ENCODE data around the gene GPR171. TPM values are rescaled to one million over a fixed set of nuclear protein-coding genes. Genes with fewer than 3 reads are reported as not detected.

Gene GPR171
- total RNA-seq, 1 donor from 2014 or later: not detected

GRCh38 chr3:151154566-151154965 is 48.5 kb downstream of the GPR171 start:
- Histone ChIP-seq H3K4me3 (ENCODE audit: insufficient read depth, low read depth, low read length) (no peak overlapping the region), H3K4me1 (ENCODE audit: insufficient read depth, low read length) (no peaks in the 10 kb centered on the region), H3K79me2 (ENCODE audit: insufficient read depth, low read length) (no peaks in the 10 kb centered on the region), H3K9me3 (ENCODE audit: insufficient read depth, low read depth, low read length) (no peaks in the 10 kb centered on the region), H3K9ac (ENCODE audit: low read length) (no peak overlapping the region), H3K4me2 (ENCODE audit: low read length) (no peak overlapping the region), H4K20me1 (ENCODE audit: insufficient read depth, low read length) (no peaks in the 10 kb centered on the region), H3K36me3 (ENCODE audit: insufficient read depth, low read length) (no peaks in the 10 kb centered on the region), H2AFZ (ENCODE audit: low read depth, low read length) (no peak overlapping the region), H3K27ac (ENCODE audit: low read depth, low read length) (no peak overlapping the region), H3K27me3 (ENCODE audit: insufficient read depth, low read length) (no peaks in the 10 kb centered on the region)
- Mint-ChIP-seq H3K4me1 (ENCODE audit: low read depth, unreplicated experiment) (peaks cover 5% of the 10 kb centered on the region), H3K27ac (ENCODE audit: unreplicated experiment) (no peak overlapping the region), H3K27me3 (ENCODE audit: low read depth, unreplicated experiment) (no peaks in the 10 kb centered on the region), H3K36me3 (ENCODE audit: low read depth, unreplicated experiment) (no peaks in the 10 kb centered on the region), H3K9me3 (ENCODE audit: unreplicated experiment) (no peaks in the 10 kb centered on the region), H3K4me3 (ENCODE audit: unreplicated experiment) (no peak overlapping the region)
- TF ChIP-seq CTCF (IDR thresholded peaks at IDR 0.05; ENCODE audit: insufficient read depth, low read depth, low read length) (no peak), EZH2 (IDR thresholded peaks at IDR 0.05; ENCODE audit: insufficient read depth, low read length) (no peak)
- FAIRE-seq (no peak), DNase-seq (ENCODE audit: low read depth) (no peak)

- no peaks in the 10 kb centered on the region for H3K36me3 Mint-ChIP-seq (ENCODE audit: low read depth, unreplicated experiment)
- no peak overlapping the region for H3K9ac ChIP-seq (ENCODE audit: low read length)
- H3K4me2 ChIP-seq (ENCODE audit: low read length): no peak overlapping the region
- TF ChIP-seq EZH2 (IDR thresholded peaks at IDR 0.05; ENCODE audit: insufficient read depth, low read length): no peak
- no peak for TF ChIP-seq CTCF (IDR thresholded peaks at IDR 0.05; ENCODE audit: insufficient read depth, low read depth, low read length)
- no peaks in the 10 kb centered on the region for H3K9me3 ChIP-seq (ENCODE audit: insufficient read depth, low read depth, low read length)
- FAIRE-seq (no peak), DNase-seq (ENCODE audit: low read depth) (no peak)
- peaks cover 5% of the 10 kb centered on the region for H3K4me1 Mint-ChIP-seq (ENCODE audit: low read depth, unreplicated experiment)
- no peaks in the 10 kb centered on the region for H3K79me2 ChIP-seq (ENCODE audit: insufficient read depth, low read length)
- H3K4me1 ChIP-seq (ENCODE audit: insufficient read depth, low read length): no peaks in the 10 kb centered on the region
- no peaks in the 10 kb centered on the region for H3K36me3 ChIP-seq (ENCODE audit: insufficient read depth, low read length)
- no peak overlapping the region for H3K27ac Mint-ChIP-seq (ENCODE audit: unreplicated experiment)
- no peak overlapping the region for H3K4me3 ChIP-seq (ENCODE audit: insufficient read depth, low read depth, low read length)
- H3K27ac ChIP-seq (ENCODE audit: low read depth, low read length): no peak overlapping the region
- H4K20me1 ChIP-seq (ENCODE audit: insufficient read depth, low read length): no peaks in the 10 kb centered on the region
- H2AFZ ChIP-seq (ENCODE audit: low read depth, low read length): no peak overlapping the region
- H3K27me3 Mint-ChIP-seq (ENCODE audit: low read depth, unreplicated experiment): no peaks in the 10 kb centered on the region
- no peak overlapping the region for H3K4me3 Mint-ChIP-seq (ENCODE audit: unreplicated experiment)
- H3K9me3 Mint-ChIP-seq (ENCODE audit: unreplicated experiment): no peaks in the 10 kb centered on the region
- H3K27me3 ChIP-seq (ENCODE audit: insufficient read depth, low read length): no peaks in the 10 kb centered on the region
These were observed 50.4 kb downstream of the GPR171 start for GRCh38 chr3:151152455-151153079.

Other genes with a start within 250 kb of the GPR171 start
- not detected in 2 replicates for gene CLRN1, start 230.5 kb downstream of the GPR171 start, total RNA-seq
- gene MED12L, start 117.6 kb downstream of the GPR171 start, total RNA-seq: 5.0 and 8.2 TPM in 2 replicates
- gene P2RY14, start 75.3 kb upstream of the GPR171 start, total RNA-seq: 0.11 TPM in 1 of 2 replicates, not detected in the other
- gene GPR87, start 113.6 kb upstream of the GPR171 start, total RNA-seq: 12.1 and 15.5 TPM in 2 replicates
- gene P2RY13, start 126.3 kb upstream of the GPR171 start, total RNA-seq: not detected in 2 replicates
- gene P2RY12, start 181.5 kb upstream of the GPR171 start, total RNA-seq: not detected in 2 replicates

Measured in astrocyte (in vitro differentiated cells and primary cell).